Erythroblast (primary cell): Measurements from ENCODE around the gene SLC49A4.

Experiments
- GATA1 ChIP-seq: IDR thresholded peaks from 2 replicates; pipeline ENCODE4 v1.6.1; 2011; ENCODE audit warnings: low read depth, mild to moderate bottlenecking, control low read depth, low read length, moderate library complexity
- POLR2A ChIP-seq: IDR thresholded peaks from 2 replicates; pipeline ENCODE4 v1.6.1; 2011; ENCODE audit warnings: mild to moderate bottlenecking, low read length

- no peak for TF ChIP-seq POLR2A
- no peak for TF ChIP-seq GATA1
Measured at GRCh38 chr3:122924056-122924455, 129.2 kb downstream of the SLC49A4 start.
